PC-3 (cell line): Measurements from ENCODE around the gene MED13L. TPM values are rescaled to one million over a fixed set of nuclear protein-coding genes. Genes with fewer than 3 reads are reported as not detected.

Experiments used
- ATAC-seq: fragments of 200-7000 bp; cut with Tn5 transposase; 2 replicates; pipeline ENCODE4 v1.9.1; 2020; ENCODE audit warnings: mild to moderate bottlenecking, moderate library complexity
- BruUV-seq: library from RNA; stranded (reverse); fragments of 400-500 nt; replicated peaks from 2 replicates; lab custom pipeline; 2021; lab: Mats Ljungman, UMichigan
- CTCF ChIA-PET: fragments of 300-600 bp; sonication (Branson Sonifier 250); formaldehyde crosslinking; loops from one replicate; lab custom pipeline; 2022; ENCODE audit warnings: antibody characterized with exemption; lab: Charles Lee
- POLR2A ChIA-PET: fragments of 300-600 bp; sonication (Branson Sonifier 250); formaldehyde crosslinking; loops from one replicate; lab custom pipeline; 2022; ENCODE audit warnings: antibody characterized with exemption; ENCODE audit not compliant: unreplicated experiment; lab: Charles Lee
- DNase-seq: peaks from one replicate; pipeline ENCODE4 v3.0.0-alpha.2; 2015
- H2AFZ ChIP-seq: fragments of 300-600 bp; sonication (generic); 2 replicates; pipeline ENCODE4 v1.6.0; 2016; ENCODE audit warnings: antibody characterized with exemption, low read length
- H3F3A ChIP-seq: fragments of 300-600 bp; sonication (generic); one replicate; pipeline ENCODE4 v1.6.0; 2017; ENCODE audit warnings: antibody characterized with exemption, low read length, control low read depth, mild to moderate bottlenecking; ENCODE audit not compliant: unreplicated experiment
- H3K27ac ChIP-seq: fragments of 300-600 bp; sonication (generic); 2 replicates; pipeline ENCODE4 v1.5.1; 2016; ENCODE audit warnings: mild to moderate bottlenecking, low read length
- H3K27me3 ChIP-seq: fragments of 300-600 bp; sonication (generic); 2 replicates; pipeline ENCODE4 v1.6.1; 2016; ENCODE audit warnings: low read length, mixed read lengths
- H3K36me3 ChIP-seq: fragments of 300-600 bp; sonication (generic); 2 replicates; pipeline ENCODE4 v1.6.1; 2016; ENCODE audit warnings: low read depth, mixed run types, low read length, mixed read lengths
- H3K4me1 ChIP-seq: fragments of 300-600 bp; sonication (generic); 2 replicates; pipeline ENCODE4 v1.5.1; 2016; ENCODE audit warnings: low read length; ENCODE audit not compliant: insufficient read depth
- H3K4me2 ChIP-seq: fragments of 300-600 bp; sonication (generic); 2 replicates; pipeline ENCODE4 v1.6.0; 2016; ENCODE audit warnings: low read length
- H3K4me3 ChIP-seq: fragments of 300-600 bp; sonication (generic); 2 replicates; pipeline ENCODE4 v1.5.1; 2016; ENCODE audit warnings: mild to moderate bottlenecking, low read length, mixed read lengths
- H3K79me2 ChIP-seq: fragments of 300-600 bp; sonication (generic); 2 replicates; pipeline ENCODE4 v1.6.1; 2017; ENCODE audit warnings: low read length, mixed read lengths
- H3K9ac ChIP-seq: fragments of 300-600 bp; sonication (generic); 2 replicates; pipeline ENCODE4 v1.6.0; 2016; ENCODE audit warnings: mild to moderate bottlenecking, low read length
- H3K9me2 ChIP-seq: fragments of 300-600 bp; sonication (generic); replicated peaks from 2 replicates; pipeline ENCODE4 v1.6.1; 2016; ENCODE audit warnings: mixed run types, low read length, mixed read lengths
- H3K9me3 ChIP-seq: fragments of 300-600 bp; sonication (generic); 2 replicates; pipeline ENCODE4 v1.6.1; 2016; ENCODE audit warnings: low read length, mixed read lengths
- H4K20me1 ChIP-seq: fragments of 300-600 bp; sonication (generic); 2 replicates; pipeline ENCODE4 v1.6.1; 2016; ENCODE audit warnings: low read length, mixed read lengths
- EZH2 ChIP-seq: fragments of 300-600 bp; sonication (generic); IDR thresholded peaks from one replicate; pipeline ENCODE4 v1.6.1; 2017; ENCODE audit warnings: antibody characterized with exemption, mild to moderate bottlenecking, low read length; ENCODE audit not compliant: unreplicated experiment
- EZH2phosphoT487 ChIP-seq: fragments of 300-600 bp; sonication (generic); IDR thresholded peaks from 2 replicates; pipeline ENCODE4 v1.6.1; 2018; ENCODE audit warnings: mild to moderate bottlenecking, antibody characterized with exemption, low read length, borderline replicate concordance
- intact Hi-C: fragments of 100-400 bp; cut with micrococcal nuclease; formaldehyde crosslinking; loops from 2 replicates; pipeline ENCODE4 v1.9.0; 2023
- total RNA-seq: library from RNA; depleted of rRNA; stranded (reverse); fragments of >200 nt; gene quantifications from 2 replicates; pipeline ENCODE4 v1.2.3, GENCODE V29; 2014
- TF ChIP-seq, protein P1 (sequence below): fragments of 300-600 bp; sonication (generic); conservative IDR thresholded peaks from 2 replicates; pipeline ENCODE4 v1.5.1; 2017; ENCODE audit warnings: antibody characterized with exemption, low read depth, mild to moderate bottlenecking, low read length

MED13L gene
- total RNA-seq, 1 experiment from 2014 or later = 61.2 TPM

GRCh38 chr12:116303066-116303465 lies 25.6 kb upstream of the MED13L start:
- Histone ChIP-seq H3K79me2 (no peaks in the 10 kb centered on the region), H3K9me3 (no peaks in the 10 kb centered on the region), H4K20me1 (no peaks in the 10 kb centered on the region), H3K27ac (no peak overlapping the region), H3F3A (no peaks in the 10 kb centered on the region), H3K36me3 (no peaks in the 10 kb centered on the region), H3K4me3 (no peak overlapping the region), H3K9me2 (no peaks in the 10 kb centered on the region), H3K9ac (no peak overlapping the region), H2AFZ (no peak overlapping the region), H3K27me3 (no peaks in the 10 kb centered on the region), H3K4me2 (no peak overlapping the region), H3K4me1 (peaks cover 7% of the 10 kb centered on the region)
- no TSS peak for BruUV-seq
- no peak for ATAC-seq
- TF ChIP-seq EZH2phosphoT487 = no peak
- TF ChIP-seq, protein P1, sequence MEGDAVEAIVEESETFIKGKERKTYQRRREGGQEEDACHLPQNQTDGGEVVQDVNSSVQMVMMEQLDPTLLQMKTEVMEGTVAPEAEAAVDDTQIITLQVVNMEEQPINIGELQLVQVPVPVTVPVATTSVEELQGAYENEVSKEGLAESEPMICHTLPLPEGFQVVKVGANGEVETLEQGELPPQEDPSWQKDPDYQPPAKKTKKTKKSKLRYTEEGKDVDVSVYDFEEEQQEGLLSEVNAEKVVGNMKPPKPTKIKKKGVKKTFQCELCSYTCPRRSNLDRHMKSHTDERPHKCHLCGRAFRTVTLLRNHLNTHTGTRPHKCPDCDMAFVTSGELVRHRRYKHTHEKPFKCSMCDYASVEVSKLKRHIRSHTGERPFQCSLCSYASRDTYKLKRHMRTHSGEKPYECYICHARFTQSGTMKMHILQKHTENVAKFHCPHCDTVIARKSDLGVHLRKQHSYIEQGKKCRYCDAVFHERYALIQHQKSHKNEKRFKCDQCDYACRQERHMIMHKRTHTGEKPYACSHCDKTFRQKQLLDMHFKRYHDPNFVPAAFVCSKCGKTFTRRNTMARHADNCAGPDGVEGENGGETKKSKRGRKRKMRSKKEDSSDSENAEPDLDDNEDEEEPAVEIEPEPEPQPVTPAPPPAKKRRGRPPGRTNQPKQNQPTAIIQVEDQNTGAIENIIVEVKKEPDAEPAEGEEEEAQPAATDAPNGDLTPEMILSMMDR = no peak
- ChIA-PET POLR2A (no interaction called here), CTCF (no interaction called here)
- intact Hi-C loops = no loop called here
- DNase-seq = no peak

DNA sequence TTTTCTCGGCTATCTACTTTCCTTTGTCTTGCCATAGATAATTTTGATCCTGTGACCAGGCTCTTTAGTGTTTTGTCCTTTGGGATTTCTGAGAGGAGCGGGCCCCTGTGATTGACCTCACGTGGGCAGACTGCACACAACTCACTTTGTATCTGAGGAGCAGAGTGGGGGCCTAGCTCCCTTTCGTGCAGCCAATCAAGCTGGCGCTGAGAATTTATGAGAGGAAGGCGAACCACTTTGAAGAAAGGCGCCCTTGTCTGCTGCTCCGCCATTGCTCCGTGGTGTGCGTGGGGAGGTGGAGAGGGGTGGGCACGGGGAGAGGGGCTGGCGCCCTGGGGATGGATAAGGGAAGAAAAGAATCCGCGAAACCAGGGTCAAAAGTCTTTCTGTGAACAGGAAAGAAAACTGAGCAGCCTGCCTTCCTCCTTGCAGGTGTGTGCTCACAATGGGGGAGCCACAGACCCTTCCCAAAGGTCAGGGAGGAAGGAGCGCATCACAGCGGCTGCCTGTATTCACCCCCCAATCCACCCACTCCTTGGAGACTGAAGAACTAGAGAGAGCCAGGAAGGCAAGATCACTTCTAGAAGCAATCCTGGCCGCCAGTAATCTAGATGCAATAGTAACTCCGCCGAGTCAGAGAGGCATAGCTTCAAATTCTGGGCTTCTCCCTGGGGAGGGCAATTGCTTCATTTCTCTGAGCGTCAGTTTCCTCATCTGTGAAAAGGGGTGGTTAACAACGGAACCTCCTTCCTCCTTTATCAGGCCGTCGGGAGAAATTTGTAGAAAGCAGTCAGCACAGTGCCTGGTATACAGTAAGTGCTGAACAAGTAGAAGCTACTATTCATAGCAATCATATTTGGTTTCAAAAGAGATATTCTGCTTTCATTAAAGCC lies 24.9 kb upstream of the MED13L start:
- intact Hi-C loops = no loop called here
- Histone ChIP-seq H3K36me3 (no peaks in the 10 kb centered on the region), H4K20me1 (no peaks in the 10 kb centered on the region), H3K27me3 (no peaks in the 10 kb centered on the region), H3K4me1 (peaks cover 7% of the 10 kb centered on the region), H3K79me2 (no peaks in the 10 kb centered on the region), H2AFZ (no peak overlapping the region), H3F3A (no peaks in the 10 kb centered on the region), H3K9me3 (no peaks in the 10 kb centered on the region), H3K4me3 (no peak overlapping the region), H3K4me2 (no peak overlapping the region), H3K9ac (no peak overlapping the region), H3K27ac (no peak overlapping the region), H3K9me2 (no peaks in the 10 kb centered on the region)
- no peak for TF ChIP-seq EZH2
- TF ChIP-seq, protein P1 = no peak
- no peak for TF ChIP-seq EZH2phosphoT487
- no TSS peak for BruUV-seq
- DNase-seq (no peak), ATAC-seq (no peak)
- CTCF ChIA-PET = no interaction called here
- POLR2A ChIA-PET = no interaction called here

DNA sequence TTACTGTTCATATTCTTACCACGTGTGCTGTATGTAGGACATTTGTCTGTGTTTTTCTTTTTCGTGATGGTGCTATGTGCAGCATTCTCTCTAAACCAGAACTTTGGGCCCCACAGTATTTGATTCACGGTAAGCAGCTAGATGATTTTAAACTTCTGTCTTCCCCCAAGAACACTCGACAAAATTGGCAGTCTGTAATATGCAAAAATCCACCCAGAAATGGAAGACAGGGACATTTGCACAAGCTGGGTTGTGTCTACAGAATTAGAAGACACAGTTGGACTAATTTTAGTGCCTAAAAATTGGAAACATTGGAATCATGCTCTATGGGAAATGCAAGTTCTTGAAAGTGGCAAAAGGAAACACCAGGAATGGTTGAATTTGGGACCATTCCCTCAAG lies 24.1 kb upstream of the MED13L start:
- ChIA-PET CTCF (no interaction called here), POLR2A (no interaction called here)
- Histone ChIP-seq H3K4me3 (no peak overlapping the region), H3K4me2 (no peak overlapping the region), H3K4me1 (peaks cover 7% of the 10 kb centered on the region), H3F3A (no peaks in the 10 kb centered on the region), H3K79me2 (no peaks in the 10 kb centered on the region), H3K27ac (no peak overlapping the region), H4K20me1 (no peaks in the 10 kb centered on the region), H3K9me2 (no peaks in the 10 kb centered on the region), H3K9ac (no peak overlapping the region), H3K9me3 (no peaks in the 10 kb centered on the region), H3K27me3 (no peaks in the 10 kb centered on the region), H3K36me3 (no peaks in the 10 kb centered on the region), H2AFZ (no peak overlapping the region)
- no TSS peak for BruUV-seq
- TF ChIP-seq EZH2phosphoT487 (no peak), EZH2 (no peak)
- TF ChIP-seq, protein P1 = no peak
- intact Hi-C loops = no loop called here
- ATAC-seq = no peak
- DNase-seq = no peak
